HG02943 (cell line): Measurements from ENCODE around the gene GLB1L3.
A peak's percentile ranks its signal among the peaks of the same experiment; 100 is the strongest.
"Not testable (repeated sequence)": the region's sequence is repeated elsewhere in the genome, so short reads cannot be mapped to it uniquely, and the experiment has no call there.

ENCODE experiments used
- ATAC-seq: cut with Tn5 transposase; IDR thresholded peaks from one replicate; pipeline ENCODE4 v1.9.1; 2021; ENCODE audit warnings: mild to moderate bottlenecking, low read depth, moderate library complexity; ENCODE audit not compliant: unreplicated experiment

GLB1L3 gene

GRCh38 chr11:134312807-134313206 is 36.6 kb downstream of the GLB1L3 start:
- no peak for ATAC-seq

GRCh38 chr11:134313379-134313778 is 37.2 kb downstream of the GLB1L3 start:
- no peak for ATAC-seq

- ATAC-seq = no peak
Measured at GRCh38 chr11:134313821-134314607, 37.8 kb downstream of the GLB1L3 start.

- ATAC-seq = no peak
Measured at GRCh38 chr11:134317103-134317502, 40.9 kb downstream of the GLB1L3 start.

- not testable (repeated sequence) for ATAC-seq
Measured at GRCh38 chr11:134321373-134321772, 45.2 kb downstream of the GLB1L3 start.

GRCh38 chr11:134322553-134322952 is 46.4 kb downstream of the GLB1L3 start:
- no peak for ATAC-seq

- no peak for ATAC-seq
Measured at GRCh38 chr11:134328433-134328832, 52.3 kb downstream of the GLB1L3 start.

- ATAC-seq = no peak
Measured at GRCh38 chr11:134330611-134331353, 54.6 kb downstream of the GLB1L3 start.

- ATAC-seq = peak; percentile 64
Measured at GRCh38 chr11:134331354-134332188, 55.4 kb downstream of the GLB1L3 start, which contains the start of gene GLB1L2. Gene GLB1L2 (plus strand): TSS chr11:134331988. CDS start chr11:134332062, 74 bp downstream.

GRCh38 chr11:134332189-134332631 is 56.0 kb downstream of the GLB1L3 start:
- no peak for ATAC-seq

GRCh38 chr11:134332782-134333181 is 56.6 kb downstream of the GLB1L3 start:
- ATAC-seq = no peak

- no peak for ATAC-seq
Measured at GRCh38 chr11:134333312-134333711, 57.1 kb downstream of the GLB1L3 start.

GRCh38 chr11:134333946-134334345 is 57.8 kb downstream of the GLB1L3 start:
- no peak for ATAC-seq

- no peak for ATAC-seq
Measured at GRCh38 chr11:134334796-134335571, 58.8 kb downstream of the GLB1L3 start.

GRCh38 chr11:134337051-134337450 is 60.9 kb downstream of the GLB1L3 start:
- no peak for ATAC-seq

- ATAC-seq = no peak
Measured at GRCh38 chr11:134338068-134338467, 61.9 kb downstream of the GLB1L3 start.

GRCh38 chr11:134338654-134339053 is 62.5 kb downstream of the GLB1L3 start:
- ATAC-seq = no peak

- no peak for ATAC-seq
Measured at GRCh38 chr11:134339756-134340155, 63.6 kb downstream of the GLB1L3 start.

- ATAC-seq = no peak
Measured at GRCh38 chr11:134340354-134340964, 64.3 kb downstream of the GLB1L3 start.
